Endothelial cell of umbilical vein (primary cell): Measurements from ENCODE around the gene PREP. TPM values are rescaled to one million over a fixed set of nuclear protein-coding genes. Genes with fewer than 3 reads are reported as not detected.

Experiments used
- BruUV-seq: library from RNA; stranded (reverse); fragments of 400-500 nt; replicated peaks from 2 replicates; lab custom pipeline; 2021; lab: Mats Ljungman, UMichigan
- CTCF ChIA-PET: fragments of 300-600, 350-600 bp; sonication (Branson Sonifier 250); formaldehyde crosslinking; loops from one replicate; lab custom pipeline; 2021; ENCODE audit warnings: antibody characterized with exemption, inconsistent platforms; lab: Charles Lee
- POLR2A ChIA-PET: fragments of 300-600, 350-600 bp; sonication (Branson Sonifier 250); formaldehyde crosslinking; loops from one replicate; lab custom pipeline; 2021; ENCODE audit warnings: antibody characterized with exemption, inconsistent platforms; lab: Charles Lee
- DNase-seq: peaks from one replicate; pipeline ENCODE4 v3.0.0-alpha.2; 2011; ENCODE audit warnings: low read depth, low spot score
- FAIRE-seq: peaks from 2 replicates; lab custom pipeline; 2011; peaks lifted over from hg19 to GRCh38; lab: Jason Lieb, UNC
- H2AFZ ChIP-seq: 2 replicates; pipeline ENCODE4 v1.6.0; 2012; ENCODE audit warnings: low read depth, low read length, control low read depth, inconsistent platforms
- H3K27ac ChIP-seq: 2 replicates; pipeline ENCODE4 v1.5.1; 2011; ENCODE audit warnings: low read depth, mild to moderate bottlenecking, control low read depth, low read length, moderate library complexity; ENCODE audit not compliant: insufficient read depth
- H3K27me3 ChIP-seq, 2 experiments: 2 replicates each; pipeline versions ENCODE4 v1.6.0 to v1.6.1; 2011; ENCODE audit warnings: low read length in 2 of 2, mixed read lengths in 1 of 2; ENCODE audit not compliant: control insufficient read depth in 2 of 2, insufficient read depth in 2 of 2
- H3K36me3 ChIP-seq, 2 experiments: 2 replicates in 1 of 2; 3 replicates in 1 of 2; pipeline ENCODE4 v1.5.1; 2011; ENCODE audit warnings: low read length in 2 of 2, mild to moderate bottlenecking in 1 of 2, moderate library complexity in 1 of 2; ENCODE audit not compliant: control insufficient read depth in 2 of 2, insufficient read depth in 2 of 2; ENCODE audit errors: extremely low read depth in 1 of 2
- H3K4me1 ChIP-seq: 3 replicates; pipeline ENCODE4 v1.5.1; 2011; ENCODE audit warnings: mild to moderate bottlenecking, low read length; ENCODE audit not compliant: control insufficient read depth, insufficient read depth; ENCODE audit errors: extremely low read depth
- H3K4me2 ChIP-seq: 2 replicates; pipeline ENCODE4 v1.6.1; 2011; ENCODE audit warnings: low read length, control low read depth, mixed read lengths; ENCODE audit not compliant: insufficient read depth
- H3K4me3 ChIP-seq, 3 experiments: fragments of 200-600 bp in 1 of 3; sonication (generic), shearing (Covaris generic) in 1 of 3; replicated peaks in 1 of 3; 2 replicates each; pipeline ENCODE4 v1.5.1; 2011 to 2016; ENCODE audit warnings: control low read depth in 3 of 3, low read length in 3 of 3, mild to moderate bottlenecking in 2 of 3, inconsistent platforms in 1 of 3, low read depth in 1 of 3, moderate library complexity in 1 of 3; ENCODE audit not compliant: insufficient read depth in 1 of 3
- H3K79me2 ChIP-seq: 2 replicates; pipeline ENCODE4 v1.6.0; 2012; ENCODE audit warnings: low read length, inconsistent platforms; ENCODE audit not compliant: control insufficient read depth, insufficient read depth
- H3K9ac ChIP-seq: replicated peaks from 2 replicates; pipeline ENCODE3; 2011; ENCODE audit warnings: low read length, control low read depth; ENCODE audit not compliant: insufficient read depth; ENCODE audit errors: extremely low read depth
- H3K9me1 ChIP-seq: replicated peaks from 3 replicates; pipeline ENCODE4 v1.6.0; 2011; ENCODE audit warnings: mild to moderate bottlenecking, low read length; ENCODE audit not compliant: control insufficient read depth, insufficient read depth; ENCODE audit errors: extremely low read depth
- H3K9me3 ChIP-seq: replicated peaks from 2 replicates; pipeline ENCODE4 v1.5.1; 2012; ENCODE audit warnings: low read length, inconsistent platforms; ENCODE audit not compliant: control insufficient read depth, insufficient read depth
- H4K20me1 ChIP-seq: replicated peaks from 2 replicates; pipeline ENCODE3; 2011; ENCODE audit warnings: mild to moderate bottlenecking, low read length; ENCODE audit not compliant: control insufficient read depth, insufficient read depth; ENCODE audit errors: extremely low read depth
- CTCF ChIP-seq, 2 donors: IDR thresholded peaks; 1 replicate in 1 of 2; 2 replicates in 1 of 2; pipeline ENCODE4 v1.5.1; 2011; ENCODE audit warnings: low read length in 2 of 2, mild to moderate bottlenecking in 2 of 2, moderate library complexity in 2 of 2, control low read depth in 1 of 2, inconsistent platforms in 1 of 2, low read depth in 1 of 2; ENCODE audit not compliant: insufficient read depth in 1 of 2; ENCODE audit errors: extremely low read depth in 1 of 2
- EZH2 ChIP-seq: IDR thresholded peaks from 2 replicates; pipeline ENCODE4 v1.6.1; 2012; ENCODE audit warnings: borderline replicate concordance, low read depth, mild to moderate bottlenecking, moderate library complexity, low read length, inconsistent platforms; ENCODE audit not compliant: severe bottlenecking
- FOS ChIP-seq: IDR thresholded peaks from 2 replicates; pipeline ENCODE4 v1.6.1; 2011; ENCODE audit warnings: mild to moderate bottlenecking, low read length, moderate library complexity, borderline replicate concordance; ENCODE audit not compliant: insufficient read depth
- GATA2 ChIP-seq: IDR thresholded peaks from 2 replicates; pipeline ENCODE4 v1.7.0; 2011; ENCODE audit warnings: low read depth, mild to moderate bottlenecking, moderate library complexity, mixed read lengths, low read length; ENCODE audit not compliant: insufficient read length, insufficient read depth
- JUN ChIP-seq: IDR thresholded peaks from 2 replicates; pipeline ENCODE4 v1.6.1; 2011; ENCODE audit warnings: borderline replicate concordance, low read depth; ENCODE audit not compliant: insufficient read length, insufficient read depth
- MAX ChIP-seq: IDR thresholded peaks from 2 replicates; pipeline ENCODE4 v1.6.1; 2011; ENCODE audit not compliant: insufficient read depth, insufficient read length
- MYC ChIP-seq: IDR thresholded peaks from one replicate; pipeline ENCODE4 v1.6.1; 2011; ENCODE audit warnings: mild to moderate bottlenecking, low read depth, low read length
- POLR2A ChIP-seq: IDR thresholded peaks from 2 replicates; pipeline ENCODE4 v1.6.1; 2012; ENCODE audit warnings: low read depth, mild to moderate bottlenecking, control low read depth, low read length
- POLR2AphosphoS5 ChIP-seq: IDR thresholded peaks from 2 replicates; pipeline ENCODE4 v1.6.1; 2012; ENCODE audit warnings: low read depth, mild to moderate bottlenecking, control low read depth, low read length, moderate library complexity; ENCODE audit not compliant: insufficient read depth
- dilution Hi-C: fragments of 300-500 bp; cut with MboI; formaldehyde crosslinking; loops from one replicate; pipeline ENCODE4 v1.15.0; 2019; ENCODE audit warnings: low sequenced_read_pairs; ENCODE audit not compliant: extremely low pct_ligation_motif_present
- intact Hi-C: fragments of 100-400 bp; cut with micrococcal nuclease; formaldehyde crosslinking; loops from one replicate; pipeline ENCODE4 v1.10.0; 2022
- polyA plus RNA-seq, 4 experiments: library from polyadenylated mRNA; depleted of rRNA in 3 of 4; stranded (reverse) in 3 of 4; unstranded in 1 of 4; fragments of >200 nt; gene quantifications; 2 replicates each; pipeline versions ENCODE4 v1.2.1 to v1.2.3, GENCODE V29; 2011 to 2012; ENCODE audit warnings: missing spikeins in 1 of 4
- total RNA-seq: library from RNA; stranded (reverse); gene quantifications from 2 replicates; pipeline ENCODE4 v1.2.3, GENCODE V29; 2021

Gene PREP
- total and polyA plus RNA-seq, 2 donors (not counting 3 experiments of a cell fraction or from before 2014, with no cell fraction given), result 17.2 to 37.7 TPM

GRCh38 chr6:105429676-105430075 lies 26.8 kb upstream of the PREP start:
- no peaks in the 10 kb centered on the region for H3K36me3 ChIP-seq
- H3K4me1 ChIP-seq, result peaks cover 40% of the 10 kb centered on the region
- no peak for DNase-seq
- no TSS peak for BruUV-seq
- H3K4me2 ChIP-seq, result no peak overlapping the region
- POLR2A ChIA-PET, result no interaction called here
- no peaks in the 10 kb centered on the region for H3K27me3 ChIP-seq
- no peaks in the 10 kb centered on the region for H3K79me2 ChIP-seq
- no peaks in the 10 kb centered on the region for H3K9me3 ChIP-seq
- H3K27ac ChIP-seq, result no peak overlapping the region
- H3K9me1 ChIP-seq, result no peaks in the 10 kb centered on the region
- CTCF ChIA-PET, result interaction anchor here (0.8 to 2.7 kb wide), 3 partner anchors 54 to 872 kb away, joined by 3 to 21 read pairs (median 5); no protein-coding TSS in a partner anchor
- H3K4me3 ChIP-seq, result no peak overlapping the region
- dilution Hi-C loops (no loop called here), intact Hi-C loops (loop anchor here (5.0 kb wide), 3 partner anchors 163 to 653 kb away; no protein-coding TSS in a partner anchor)
- FAIRE-seq, result no peak
- H2AFZ ChIP-seq, result no peak overlapping the region
- H3K9ac ChIP-seq, result no peak overlapping the region
- TF ChIP-seq MAX (no peak), POLR2A (no peak), EZH2 (no peak), GATA2 (no peak), FOS (no peak), POLR2AphosphoS5 (no peak), CTCF (IDR thresholded peaks at IDR 0.05; ENCODE audit: extremely low read depth in 1 of 2, insufficient read depth in 1 of 2, low read depth in 1 of 2, low read length in 2 of 2) (no peak), MYC (no peak), JUN (no peak)
- no peaks in the 10 kb centered on the region for H4K20me1 ChIP-seq
